Ishikawa (cell line): ENCODE results near the gene USP38.

Experiments used
- CEBPB ChIP-seq: IDR thresholded peaks from 2 replicates; pipeline ENCODE4 v1.6.1; 2012
- CREB1 ChIP-seq: IDR thresholded peaks from 2 replicates; pipeline ENCODE4 v1.6.1; 2012; ENCODE audit warnings: low read depth
- EGR1 ChIP-seq: IDR thresholded peaks from 2 replicates; pipeline ENCODE4 v1.6.1; 2012
- EP300 ChIP-seq: IDR thresholded peaks from 2 replicates; pipeline ENCODE4 v1.6.1; 2012; ENCODE audit warnings: borderline replicate concordance
- FOXM1 ChIP-seq: IDR thresholded peaks from 2 replicates; pipeline ENCODE4 v1.6.1; 2012; ENCODE audit warnings: low read depth, borderline replicate concordance
- MAX ChIP-seq: IDR thresholded peaks from 2 replicates; pipeline ENCODE4 v1.6.1; 2012
- NFIC ChIP-seq: IDR thresholded peaks from 2 replicates; pipeline ENCODE4 v1.6.1; 2012
- RAD21 ChIP-seq: IDR thresholded peaks from 2 replicates; pipeline ENCODE4 v1.6.1; 2012; ENCODE audit warnings: low read depth
- REST ChIP-seq: IDR thresholded peaks from 2 replicates; pipeline ENCODE4 v1.6.1; 2012; ENCODE audit warnings: low read depth, mild to moderate bottlenecking
- TAF1 ChIP-seq: IDR thresholded peaks from 2 replicates; pipeline ENCODE4 v1.6.1; 2012; ENCODE audit warnings: low read depth, mild to moderate bottlenecking
- TCF12 ChIP-seq: IDR thresholded peaks from 2 replicates; pipeline ENCODE4 v1.6.1; 2012; ENCODE audit warnings: low read depth
- TEAD4 ChIP-seq: IDR thresholded peaks from 2 replicates; pipeline ENCODE4 v1.6.1; 2012
- USF1 ChIP-seq: IDR thresholded peaks from 2 replicates; pipeline ENCODE4 v1.6.1; 2012
- YY1 ChIP-seq: IDR thresholded peaks from 2 replicates; pipeline ENCODE4 v1.6.1; 2012; ENCODE audit warnings: low read depth
- ZBTB7A ChIP-seq: IDR thresholded peaks from 2 replicates; pipeline ENCODE4 v1.6.1; 2012; ENCODE audit warnings: low read depth

USP38 gene

GRCh38 chr4:143253166-143253565, 68.4 kb downstream of the USP38 start:
- TF ChIP-seq REST (no peak), YY1 (no peak), TEAD4 (no peak), FOXM1 (no peak), TCF12 (no peak), TAF1 (no peak), CREB1 (no peak), RAD21 (no peak), CEBPB (no peak), EGR1 (no peak)

- no peak for TF ChIP-seq USF1
Measured at GRCh38 chr4:143254491-143255226, 69.9 kb downstream of the USP38 start.

GRCh38 chr4:143256456-143256855, 71.7 kb downstream of the USP38 start:
- TF ChIP-seq EGR1: no peak
- TF ChIP-seq EP300: no peak
- no peak for TF ChIP-seq NFIC
- TF ChIP-seq ZBTB7A: no peak
- no peak for TF ChIP-seq CREB1
- TF ChIP-seq TAF1: no peak
- TF ChIP-seq TCF12: no peak
- no peak for TF ChIP-seq TEAD4

GRCh38 chr4:143257356-143257755, 72.6 kb downstream of the USP38 start:
- TF ChIP-seq ZBTB7A (no peak), EP300 (no peak), TAF1 (no peak), CREB1 (no peak), EGR1 (no peak), REST (no peak), TCF12 (no peak), MAX (no peak), YY1 (no peak), RAD21 (no peak), FOXM1 (no peak), USF1 (no peak), TEAD4 (no peak)

GRCh38 chr4:143260750-143261149, 76.0 kb downstream of the USP38 start:
- TF ChIP-seq REST (no peak), TEAD4 (no peak), TCF12 (no peak), RAD21 (no peak), YY1 (no peak), ZBTB7A (no peak), FOXM1 (no peak), NFIC (no peak), EP300 (no peak), MAX (no peak), USF1 (no peak), TAF1 (no peak), CREB1 (no peak), CEBPB (no peak), EGR1 (no peak)
